Naive thymus-derived CD4-positive, alpha-beta T cell (primary cell): ENCODE results near the gene HOXA9. TPM values are rescaled to one million over a fixed set of nuclear protein-coding genes. Genes with fewer than 3 reads are reported as not detected.

Source experiments
- ATAC-seq: fragments of 150-1000 bp; cut with Tn5 transposase; 2 replicates; pipeline ENCODE4 v1.10.0; 2021; ENCODE audit warnings: mild to moderate bottlenecking, moderate library complexity
- CTCF ChIA-PET: fragments of 350-600 bp; sonication (Branson Sonifier 250); formaldehyde crosslinking; loops from one replicate; lab custom pipeline; 2021; ENCODE audit warnings: antibody characterized with exemption; lab: Charles Lee
- POLR2A ChIA-PET: fragments of 350-600 bp; sonication (Branson Sonifier 250); formaldehyde crosslinking; loops from one replicate; lab custom pipeline; 2021; ENCODE audit warnings: antibody characterized with exemption, inconsistent platforms; lab: Charles Lee
- DNase-seq, 9 donors: peaks; one replicate each; pipeline versions ENCODE4 v3.0.0 to v3.0.0-alpha.2; 2020 to 2022; ENCODE audit warnings: mixed read lengths in 1 of 9
- H3K27ac ChIP-seq: one replicate; pipeline ENCODE4 v1.7.0; 2013; ENCODE audit warnings: mild to moderate bottlenecking, low read depth, low read length, moderate library complexity
- H3K27me3 ChIP-seq, 2 donors: one replicate each; pipeline ENCODE4 v1.7.0; 2013; ENCODE audit warnings: low read length in 2 of 2, mild to moderate bottlenecking in 2 of 2, moderate library complexity in 2 of 2; ENCODE audit not compliant: control insufficient read depth in 2 of 2, insufficient read depth in 2 of 2
- H3K36me3 ChIP-seq, 3 experiments: 1 replicate in 2 of 3; 2 replicates in 1 of 3; pipeline ENCODE4 v1.7.0; 2013; ENCODE audit warnings: low read length in 3 of 3, mild to moderate bottlenecking in 3 of 3, moderate library complexity in 1 of 3; ENCODE audit not compliant: insufficient read depth in 3 of 3, control insufficient read depth in 2 of 3
- H3K4me1 ChIP-seq, 2 donors: one replicate each; pipeline ENCODE4 v1.7.0; 2013; ENCODE audit warnings: low read length in 2 of 2, mild to moderate bottlenecking in 2 of 2, moderate library complexity in 1 of 2; ENCODE audit not compliant: control insufficient read depth in 2 of 2, insufficient read depth in 2 of 2
- H3K4me3 ChIP-seq: 2 replicates; pipeline ENCODE4 v1.7.0; 2013; ENCODE audit warnings: mild to moderate bottlenecking, low read length
- H3K9me3 ChIP-seq, 3 experiments: 1 replicate in 2 of 3; 2 replicates in 1 of 3; pipeline ENCODE4 v1.7.0; 2013; ENCODE audit warnings: low read length in 3 of 3; ENCODE audit not compliant: control insufficient read depth in 2 of 3
- H3K27ac Mint-ChIP-seq, 9 donors: one replicate each; pipeline ENCODE4 v1.8.0; 2020 to 2022; ENCODE audit warnings: mixed read lengths in 9 of 9, mild to moderate bottlenecking in 8 of 9, moderate library complexity in 5 of 9, inconsistent platforms in 2 of 9
- H3K27me3 Mint-ChIP-seq, 5 donors: one replicate each; pipeline ENCODE4 v1.8.0; 2021 to 2022; ENCODE audit warnings: mixed read lengths in 5 of 5, mild to moderate bottlenecking in 1 of 5
- H3K36me3 Mint-ChIP-seq, 5 donors: one replicate each; pipeline ENCODE4 v1.8.0; 2020 to 2022; ENCODE audit warnings: mixed read lengths in 5 of 5, mild to moderate bottlenecking in 3 of 5, inconsistent platforms in 1 of 5
- H3K4me1 Mint-ChIP-seq, 7 donors: one replicate each; pipeline ENCODE4 v1.8.0; 2020 to 2022; ENCODE audit warnings: mixed read lengths in 7 of 7, mild to moderate bottlenecking in 3 of 7, inconsistent platforms in 1 of 7
- H3K4me3 Mint-ChIP-seq, 10 donors: one replicate each; pipeline ENCODE4 v1.8.0; 2020 to 2022; ENCODE audit warnings: mild to moderate bottlenecking in 10 of 10, mixed read lengths in 10 of 10, moderate library complexity in 6 of 10, inconsistent platforms in 2 of 10
- H3K9me3 Mint-ChIP-seq, 11 donors: one replicate each; pipeline ENCODE4 v1.8.0; 2020 to 2022; ENCODE audit warnings: mixed read lengths in 11 of 11, mild to moderate bottlenecking in 4 of 11, inconsistent platforms in 1 of 11, moderate library complexity in 1 of 11
- intact Hi-C, 2 donors: fragments of 100-400 bp; cut with micrococcal nuclease; formaldehyde crosslinking; loops; one replicate each; pipeline ENCODE4 v1.15.1; 2023
- polyA plus RNA-seq, 2 donors: library from polyadenylated mRNA; unstranded; fragments of 300-500 nt; fragmentation: Illumina TruSeq; gene quantifications; one replicate each; pipeline ENCODE4 v1.2.3, GENCODE V29; 2021
- total RNA-seq, 6 experiments: library from RNA in 5 of 6; stranded (reverse) in 5 of 6; gene quantifications; 1 replicate in 5 of 6; 2 replicates in 1 of 6; pipeline ENCODE4 v1.2.3 and lab custom pipeline; 2021 to 2026

HOXA9 gene
- total and polyA plus RNA-seq, 7 experiments from 2014 or later: 0.70 to 1.7 TPM; not detected in 5

- H3K27ac ChIP-seq: no peak overlapping the region
- Mint-ChIP-seq H3K9me3 (peaks cover 0 to 27% (median 2%) of the 10 kb centered on the region in 11 donors), H3K27ac (peak overlapping the region in 7 of 9 donors; percentile 2 to 75 (median 62)), H3K4me3 (peak overlapping the region in 9 of 10 donors; percentile 20 to 63 (median 50)), H3K36me3 (peaks cover 0 to 5% (median 5%) of the 10 kb centered on the region in 5 donors), H3K4me1 (peaks cover 24 to 67% (median 35%) of the 10 kb centered on the region in 7 donors), H3K27me3 (peaks cover 56 to 72% (median 64%) of the 10 kb centered on the region in 5 donors)
- ChIA-PET POLR2A (no interaction called here), CTCF (no interaction called here)
- intact Hi-C loops: loop anchor here (2.0 to 5.0 kb wide), 3 partner anchors 15 to 1309 kb away; partner anchors contain the start of genes CBX3 (in 1 of the 2), HNRNPA2B1 (in 1 of the 2) and HOXA11 (in 1 of the 2)
- no peaks in the 10 kb centered on the region for H3K9me3 ChIP-seq
- peaks cover 22 to 46% of the 10 kb centered on the region in 2 donors for H3K4me1 ChIP-seq
- peaks cover 46 to 89% of the 10 kb centered on the region in 2 donors for H3K27me3 ChIP-seq
- no peak for ATAC-seq
- H3K4me3 ChIP-seq: no peak overlapping the region
- peak in 3 of 9 donors; percentile 25 to 29 (median 28) for DNase-seq
- no peaks in the 10 kb centered on the region for H3K36me3 ChIP-seq
These were observed 4.5 kb upstream of the HOXA9 start for GRCh38 chr7:27169658-27170425.

GRCh38 chr7:27168265-27168947 lies 3.1 kb upstream of the HOXA9 start:
- peak overlapping the region in 9 of 10 donors; percentile 24 to 75 (median 73) for H3K4me3 Mint-ChIP-seq
- Histone ChIP-seq H3K9me3 (no peaks in the 10 kb centered on the region), H3K4me1 (peaks cover 19 to 54% of the 10 kb centered on the region in 2 donors), H3K27me3 (peaks cover 43 to 94% of the 10 kb centered on the region in 2 donors), H3K4me3 (peak overlapping the region; percentile 12), H3K36me3 (no peaks in the 10 kb centered on the region), H3K27ac (no peak overlapping the region)
- peaks cover 0 to 5% (median 5%) of the 10 kb centered on the region in 5 donors for H3K36me3 Mint-ChIP-seq
- POLR2A ChIA-PET: interaction anchor here (1.0 to 1.7 kb wide), 7 partner anchors 11 to 38 kb away, joined by 3 to 7 read pairs (median 4); partner anchors contain the start of genes HOXA11 and HOXA4
- H3K27ac Mint-ChIP-seq: peak overlapping the region; percentile 22 to 88 (median 68)
- peaks cover 0 to 31% (median 2%) of the 10 kb centered on the region in 11 donors for H3K9me3 Mint-ChIP-seq
- intact Hi-C loops: loop anchor here (1.0 kb wide), 2 partner anchors 9 to 11 kb away; no protein-coding TSS in a partner anchor
- H3K4me1 Mint-ChIP-seq: peaks cover 24 to 74% (median 36%) of the 10 kb centered on the region in 7 donors
- H3K27me3 Mint-ChIP-seq: peaks cover 68 to 81% (median 73%) of the 10 kb centered on the region in 5 donors
- ATAC-seq (peak; percentile 28), DNase-seq (peak in 2 of 9 donors; percentile 49 to 55)
- CTCF ChIA-PET: interaction anchor here (0.6 to 1.1 kb wide), 4 partner anchors 14 to 1276 kb away, joined by 3 to 4 read pairs (median 3); no protein-coding TSS in a partner anchor

GRCh38 chr7:27167916-27168264 lies 2.6 kb upstream of the HOXA9 start:
- Mint-ChIP-seq H3K27me3 (peaks cover 73 to 86% (median 77%) of the 10 kb centered on the region in 5 donors), H3K36me3 (peaks cover 0 to 5% (median 5%) of the 10 kb centered on the region in 5 donors), H3K9me3 (peaks cover 0 to 31% (median 2%) of the 10 kb centered on the region in 11 donors), H3K27ac (peak overlapping the region in 8 of 9 donors; percentile 22 to 88 (median 70)), H3K4me3 (peak overlapping the region in 6 of 10 donors; percentile 9 to 75 (median 52)), H3K4me1 (peaks cover 24 to 74% (median 35%) of the 10 kb centered on the region in 7 donors)
- intact Hi-C loops: loop anchor here (1.0 to 2.0 kb wide), 3 partner anchors 9 to 17 kb away; partner anchors contain the start of gene HOXA11 (in 1 of the 2)
- Histone ChIP-seq H3K4me1 (peaks cover 19 to 50% of the 10 kb centered on the region in 2 donors), H3K9me3 (no peaks in the 10 kb centered on the region), H3K4me3 (peak overlapping the region; percentile 12), H3K36me3 (no peaks in the 10 kb centered on the region), H3K27ac (no peak overlapping the region), H3K27me3 (peaks cover 43 to 91% of the 10 kb centered on the region in 2 donors)
- ChIA-PET CTCF (interaction anchor here (1.1 kb wide), 2 partner anchors 14 to 1275 kb away, joined by 3 to 4 read pairs; no protein-coding TSS in a partner anchor), POLR2A (interaction anchor here (1.0 to 1.7 kb wide), 6 partner anchors 11 to 20 kb away, joined by 3 to 7 read pairs (median 4); partner anchors contain the start of gene HOXA11)
- no peak for ATAC-seq
- no peak for DNase-seq

GRCh38 chr7:27166531-27167505 lies 1.5 kb upstream of the HOXA9 start:
- CTCF ChIA-PET: no interaction called here
- intact Hi-C loops: loop anchor here in 1 of 2 donors (2.0 kb wide), 1 partner anchor 18 kb away; the partner anchor contains the start of gene HOXA11
- Histone ChIP-seq H3K36me3 (no peaks in the 10 kb centered on the region), H3K4me1 (peaks cover 15 to 40% of the 10 kb centered on the region in 2 donors), H3K27me3 (peaks cover 43 to 82% of the 10 kb centered on the region in 2 donors), H3K9me3 (no peaks in the 10 kb centered on the region), H3K27ac (no peak overlapping the region), H3K4me3 (no peak overlapping the region)
- H3K4me3 Mint-ChIP-seq: peak overlapping the region in 8 of 10 donors; percentile 9 to 75 (median 56)
- H3K9me3 Mint-ChIP-seq: peaks cover 0 to 27% (median 0%) of the 10 kb centered on the region in 11 donors
- H3K27me3 Mint-ChIP-seq: peaks cover 75 to 87% (median 79%) of the 10 kb centered on the region in 5 donors
- H3K27ac Mint-ChIP-seq: peak overlapping the region in 8 of 9 donors; percentile 36 to 88 (median 74)
- peaks cover 0 to 5% (median 5%) of the 10 kb centered on the region in 5 donors for H3K36me3 Mint-ChIP-seq
- ATAC-seq: no peak
- peak in 2 of 9 donors; percentile 14 to 39 for DNase-seq
- POLR2A ChIA-PET: interaction anchor here (0.8 to 1.7 kb wide), 3 partner anchors 12 to 20 kb away, joined by 3 to 7 read pairs (median 4); no protein-coding TSS in a partner anchor
- H3K4me1 Mint-ChIP-seq: peaks cover 18 to 65% (median 30%) of the 10 kb centered on the region in 7 donors

GRCh38 chr7:27165996-27166530 lies 726 bp upstream of the HOXA9 start:
- Mint-ChIP-seq H3K4me3 (peak overlapping the region in 9 of 10 donors; percentile 21 to 75 (median 66)), H3K27ac (peak overlapping the region in 8 of 9 donors; percentile 48 to 89 (median 78)), H3K27me3 (peaks cover 68 to 85% (median 72%) of the 10 kb centered on the region in 5 donors), H3K4me1 (peaks cover 14 to 59% (median 26%) of the 10 kb centered on the region in 7 donors), H3K36me3 (peaks cover 0 to 5% (median 5%) of the 10 kb centered on the region in 5 donors), H3K9me3 (peaks cover 0 to 23% (median 0%) of the 10 kb centered on the region in 11 donors)
- Histone ChIP-seq H3K9me3 (no peaks in the 10 kb centered on the region), H3K27ac (no peak overlapping the region), H3K4me1 (peaks cover 12 to 42% of the 10 kb centered on the region in 2 donors), H3K27me3 (peaks cover 37 to 74% of the 10 kb centered on the region in 2 donors), H3K4me3 (no peak overlapping the region), H3K36me3 (no peaks in the 10 kb centered on the region)
- DNase-seq (peak in 2 of 9 donors; percentile 30 to 42), ATAC-seq (no peak)
- CTCF ChIA-PET: no interaction called here
- intact Hi-C loops: loop anchor here in 1 of 2 donors (2.0 kb wide), 1 partner anchor 19 kb away; the partner anchor contains the start of gene HOXA11
- POLR2A ChIA-PET: interaction anchor here (0.8 to 1.2 kb wide), 2 partner anchors 13 to 21 kb away, joined by 3 to 4 read pairs; no protein-coding TSS in a partner anchor
